DMS53 treated with DMSO at 0.1 percent for 48 hours (cell line): ENCODE data around the gene IP6K3.

Source experiments
- DNase-seq: peaks from one replicate; lab custom pipeline; 2025; ENCODE audit not compliant: unreplicated experiment; lab: John Stamatoyannopoulos, UW

The IP6K3 gene

GRCh38 chr6:33742092-33742491 is 4.6 kb downstream of the IP6K3 start:
- no peak for DNase-seq

- DNase-seq: no peak
Observed at GRCh38 chr6:33740794-33741193, 5.9 kb downstream of the IP6K3 start.

- DNase-seq: no peak
Observed at GRCh38 chr6:33740204-33740608, 6.5 kb downstream of the IP6K3 start.

GRCh38 chr6:33739571-33739970 is 7.1 kb downstream of the IP6K3 start:
- DNase-seq: no peak

GRCh38 chr6:33738879-33739278 is 7.8 kb downstream of the IP6K3 start:
- no peak for DNase-seq

GRCh38 chr6:33738153-33738552 is 8.6 kb downstream of the IP6K3 start:
- DNase-seq: no peak

- DNase-seq: no peak
Observed at GRCh38 chr6:33737267-33738026, 9.3 kb downstream of the IP6K3 start.

- DNase-seq: no peak
Observed at GRCh38 chr6:33735216-33735615, 11.5 kb downstream of the IP6K3 start.

GRCh38 chr6:33733709-33734007 is 13.0 kb downstream of the IP6K3 start:
- no peak for DNase-seq

GRCh38 chr6:33732817-33733708 is 13.6 kb downstream of the IP6K3 start:
- DNase-seq: no peak

- no peak for DNase-seq
Observed at GRCh38 chr6:33732385-33732784, 14.3 kb downstream of the IP6K3 start.

- DNase-seq: no peak
Observed at GRCh38 chr6:33731751-33732282, 14.9 kb downstream of the IP6K3 start.

- DNase-seq: no peak
Observed at GRCh38 chr6:33731035-33731434, 15.7 kb downstream of the IP6K3 start.

GRCh38 chr6:33730611-33731010 is 16.1 kb downstream of the IP6K3 start:
- DNase-seq: no peak

GRCh38 chr6:33729059-33729458 is 17.6 kb downstream of the IP6K3 start:
- no peak for DNase-seq

GRCh38 chr6:33728438-33728837 is 18.3 kb downstream of the IP6K3 start:
- no peak for DNase-seq

GRCh38 chr6:33727932-33728331 is 18.8 kb downstream of the IP6K3 start:
- no peak for DNase-seq

GRCh38 chr6:33727126-33727525 is 19.6 kb downstream of the IP6K3 start:
- no peak for DNase-seq

GRCh38 chr6:33726696-33727095 is 20.0 kb downstream of the IP6K3 start:
- DNase-seq: no peak

GRCh38 chr6:33725891-33726673 is 20.6 kb downstream of the IP6K3 start:
- no peak for DNase-seq

GRCh38 chr6:33725222-33725621 is 21.5 kb downstream of the IP6K3 start:
- DNase-seq: no peak
